Neural cell (in vitro differentiated cells): ENCODE results near the gene AGPAT2. TPM values are rescaled to one million over a fixed set of nuclear protein-coding genes. Genes with fewer than 3 reads are reported as not detected.

Experiments
- H2AFZ ChIP-seq: fragments of 200-600, 300-800 bp; sonication (generic), shearing (Covaris generic); 2 replicates; pipeline ENCODE4 v1.6.0; 2014; ENCODE audit warnings: low read depth, mild to moderate bottlenecking, antibody characterized with exemption, low read length, moderate library complexity
- H3F3A ChIP-seq: fragments of 200-600 bp; shearing (Covaris generic); 2 replicates; pipeline ENCODE4 v1.6.1; 2016; ENCODE audit warnings: mild to moderate bottlenecking, moderate library complexity, mixed read lengths, antibody characterized with exemption, low read length; ENCODE audit not compliant: insufficient read depth, poor library complexity, severe bottlenecking
- H3K27ac ChIP-seq: fragments of 200-600, 300-800 bp; sonication (generic), shearing (Covaris generic); 2 replicates; pipeline ENCODE4 v1.5.1; 2014; ENCODE audit warnings: mild to moderate bottlenecking, low read length, moderate library complexity
- H3K27me3 ChIP-seq: fragments of 300-800, 200-600 bp; sonication (generic), shearing (Covaris generic); 2 replicates; pipeline ENCODE4 v1.6.0; 2014; ENCODE audit warnings: mild to moderate bottlenecking, low read depth, low read length, moderate library complexity; ENCODE audit not compliant: insufficient read depth
- H3K36me3 ChIP-seq: fragments of 300-800, 200-600 bp; sonication (generic), shearing (Covaris generic); 2 replicates; pipeline ENCODE4 v1.5.1; 2014; ENCODE audit warnings: mild to moderate bottlenecking, antibody characterized with exemption, low read length, moderate library complexity; ENCODE audit not compliant: insufficient read depth
- H3K4me2 ChIP-seq: fragments of 300-800, 200-600 bp; sonication (generic), shearing (Covaris generic); 2 replicates; pipeline ENCODE4 v1.6.0; 2014; ENCODE audit warnings: mild to moderate bottlenecking, low read length
- H3K4me3 ChIP-seq: fragments of 300-800, 200-600 bp; sonication (generic), shearing (Covaris generic); 2 replicates; pipeline ENCODE4 v1.5.1; 2014; ENCODE audit warnings: mild to moderate bottlenecking, low read length, moderate library complexity
- H3K79me2 ChIP-seq: fragments of 200-600 bp; shearing (Covaris generic); replicated peaks from 2 replicates; pipeline ENCODE4 v1.6.0; 2014; ENCODE audit warnings: mild to moderate bottlenecking, low read length, moderate library complexity; ENCODE audit not compliant: insufficient read depth
- H3K9ac ChIP-seq: fragments of 300-800, 200-600 bp; sonication (generic), shearing (Covaris generic); 2 replicates; pipeline ENCODE4 v1.6.1; 2016; ENCODE audit warnings: mild to moderate bottlenecking, low read length, mixed read lengths
- H3K9me2 ChIP-seq: fragments of 200-600 bp; shearing (Covaris generic); 2 replicates; pipeline ENCODE4 v1.6.1; 2016; ENCODE audit warnings: mild to moderate bottlenecking, low read length, mixed read lengths; ENCODE audit not compliant: insufficient read depth
- H3K9me3 ChIP-seq: fragments of 200-600, 300-800 bp; sonication (generic), shearing (Covaris generic); 2 replicates; pipeline ENCODE4 v1.6.1; 2016; ENCODE audit warnings: mild to moderate bottlenecking, mixed run types, low read length, moderate library complexity, mixed read lengths
- H4K20me1 ChIP-seq: fragments of 200-600 bp; shearing (Covaris generic); 2 replicates; pipeline ENCODE4 v1.6.1; 2016; ENCODE audit warnings: mild to moderate bottlenecking, mixed run types; ENCODE audit not compliant: insufficient read depth
- CTCF ChIP-seq: fragments of 450-650 bp; IDR thresholded peaks from 2 replicates; pipeline ENCODE4 v1.5.1; 2014; ENCODE audit warnings: antibody characterized with exemption, mild to moderate bottlenecking, moderate library complexity; ENCODE audit not compliant: poor library complexity, severe bottlenecking
- EP300 ChIP-seq: fragments of 450-650 bp; conservative IDR thresholded peaks from 2 replicates; pipeline ENCODE4 v1.6.1; 2014; ENCODE audit warnings: antibody characterized with exemption, mild to moderate bottlenecking, moderate library complexity; ENCODE audit not compliant: poor library complexity, severe bottlenecking
- EZH2 ChIP-seq: fragments of 200-600, 300-800 bp; shearing (Covaris generic), sonication (generic); IDR thresholded peaks from 2 replicates; pipeline ENCODE4 v1.6.1; 2014; ENCODE audit warnings: antibody characterized with exemption, low read length, borderline replicate concordance, mild to moderate bottlenecking; ENCODE audit not compliant: insufficient read depth, poor library complexity, severe bottlenecking
- MXI1 ChIP-seq: fragments of 450-650 bp; conservative IDR thresholded peaks from 2 replicates; pipeline ENCODE4 v1.6.1; 2014; ENCODE audit warnings: antibody characterized with exemption, mild to moderate bottlenecking; ENCODE audit not compliant: poor library complexity, severe bottlenecking
- POLR2AphosphoS5 ChIP-seq: IDR thresholded peaks from 2 replicates; pipeline ENCODE4 v1.6.1; 2012
- RAD21 ChIP-seq: fragments of 450-650 bp; conservative IDR thresholded peaks from 2 replicates; pipeline ENCODE4 v1.6.1; 2014; ENCODE audit warnings: antibody characterized with exemption, mild to moderate bottlenecking, moderate library complexity
- REST ChIP-seq: IDR thresholded peaks from 2 replicates; pipeline ENCODE4 v1.6.1; 2012; ENCODE audit warnings: borderline replicate concordance
- SMC3 ChIP-seq: fragments of 450-650 bp; conservative IDR thresholded peaks from 2 replicates; pipeline ENCODE4 v1.6.1; 2014; ENCODE audit warnings: antibody characterized with exemption, mild to moderate bottlenecking, moderate library complexity; ENCODE audit not compliant: poor library complexity
- TAF1 ChIP-seq: IDR thresholded peaks from 2 replicates; pipeline ENCODE4 v1.6.1; 2012; ENCODE audit warnings: low read depth
- polyA plus RNA-seq: library from polyadenylated mRNA; depleted of rRNA; stranded (reverse); fragments of >200 nt; gene quantifications from 2 replicates; pipeline ENCODE4 v1.2.3, GENCODE V29; 2014

AGPAT2 gene
- polyA plus RNA-seq, 1 donor from 2014 or later: 1.3 TPM

GRCh38 chr9:136697146-136697820 lies 10.0 kb upstream of the AGPAT2 start:
- no peaks in the 10 kb centered on the region for H3K36me3 ChIP-seq
- no peaks in the 10 kb centered on the region for H3K9me2 ChIP-seq
- H3K4me3 ChIP-seq: no peak overlapping the region
- H3K27ac ChIP-seq: no peak overlapping the region
- no peak overlapping the region for H3K4me2 ChIP-seq
- no peaks in the 10 kb centered on the region for H3K27me3 ChIP-seq
- H3K9me3 ChIP-seq: no peaks in the 10 kb centered on the region
- H3K9ac ChIP-seq: no peak overlapping the region
- no peaks in the 10 kb centered on the region for H3F3A ChIP-seq
- no peaks in the 10 kb centered on the region for H3K79me2 ChIP-seq
- no peaks in the 10 kb centered on the region for H4K20me1 ChIP-seq
- no peak overlapping the region for H2AFZ ChIP-seq
- TF ChIP-seq CTCF (no peak), EZH2 (no peak), RAD21 (no peak), TAF1 (no peak), EP300 (no peak)

- H3F3A ChIP-seq: no peaks in the 10 kb centered on the region
- TF ChIP-seq SMC3 (no peak), EZH2 (no peak), REST (no peak), CTCF (no peak), TAF1 (no peak), MXI1 (no peak), POLR2AphosphoS5 (no peak), EP300 (no peak)
- H2AFZ ChIP-seq: no peak overlapping the region
- no peaks in the 10 kb centered on the region for H3K27me3 ChIP-seq
- no peak overlapping the region for H3K4me2 ChIP-seq
- H4K20me1 ChIP-seq: no peaks in the 10 kb centered on the region
- H3K9me2 ChIP-seq: no peaks in the 10 kb centered on the region
- H3K4me3 ChIP-seq: no peak overlapping the region
- H3K9ac ChIP-seq: no peak overlapping the region
- no peaks in the 10 kb centered on the region for H3K79me2 ChIP-seq
- H3K9me3 ChIP-seq: no peaks in the 10 kb centered on the region
- H3K36me3 ChIP-seq: no peaks in the 10 kb centered on the region
- no peak overlapping the region for H3K27ac ChIP-seq
Measured at GRCh38 chr9:136696502-136696901, 9.2 kb upstream of the AGPAT2 start.
